A549 treated with AZD2906 at 1 μM for 4 hours (cell line): Measurements from ENCODE around the gene FGF10. TPM values are rescaled to one million over a fixed set of nuclear protein-coding genes. Genes with fewer than 3 reads are reported as not detected.

Source experiments
- total RNA-seq: library from RNA; stranded (reverse); fragments of 200-300 nt; extraction: Qiagen RNA extraction; gene quantifications from 5 replicates; pipeline ENCODE4 v1.2.3, GENCODE V29; 2022

FGF10 gene
- not detected in 5 replicates for total RNA-seq

DNA sequence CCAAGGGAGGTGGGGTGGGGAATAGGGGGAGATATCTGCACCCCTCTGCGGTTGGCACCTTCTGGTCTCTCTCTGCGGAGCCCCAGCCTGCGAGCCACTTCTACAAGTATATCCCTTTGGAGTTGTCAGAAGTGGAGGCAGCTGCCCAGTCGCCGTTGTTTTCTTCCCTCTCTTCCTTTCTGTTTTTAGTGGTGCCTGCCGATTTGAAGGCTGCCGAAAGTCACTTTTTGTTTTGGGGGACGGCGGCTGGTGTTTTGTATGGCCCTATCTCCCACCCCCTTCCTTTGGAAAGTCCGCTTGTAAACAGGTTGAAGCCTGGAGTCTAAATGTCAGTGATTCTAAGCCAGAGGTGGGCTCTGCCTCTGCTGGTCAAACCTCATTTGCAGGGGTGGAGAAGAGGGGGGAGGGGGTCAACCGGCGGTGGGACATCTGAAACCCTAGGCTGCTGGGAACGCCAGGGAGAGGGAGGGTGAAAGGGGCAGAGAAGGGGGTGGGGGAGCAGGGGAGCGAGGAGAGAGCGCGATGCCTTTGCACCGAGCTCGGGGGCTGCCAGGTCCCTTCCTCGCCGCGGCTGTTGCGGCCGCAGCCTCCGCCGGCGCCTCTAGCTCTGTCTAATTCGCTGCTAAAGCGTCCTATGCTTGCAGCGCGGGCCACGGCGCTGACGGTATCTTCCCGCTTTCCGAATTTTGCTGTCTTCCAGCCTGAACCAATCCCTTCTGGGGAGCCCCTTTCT is at the start of gene FGF10:
FGF10 (minus strand) TSS at position 331 of the 733 bp plus-strand sequence. CDS start 738 bp downstream, outside the sequence.

